MM.1S (cell line): ENCODE measurements around the gene PCDHA1.

Source experiments
- DNase-seq: peaks from one replicate; pipeline ENCODE4 v3.0.0-alpha.2; 2015
- H2AFZ ChIP-seq: fragments of 300-600 bp; sonication (generic); 2 replicates; pipeline ENCODE4 v1.6.0; 2016; ENCODE audit warnings: antibody characterized with exemption, low read length
- H3F3A ChIP-seq: fragments of 300-600 bp; sonication (generic); 2 replicates; pipeline ENCODE4 v1.6.1; 2016; ENCODE audit warnings: mild to moderate bottlenecking, antibody characterized with exemption, low read length, moderate library complexity, mixed read lengths; ENCODE audit not compliant: insufficient read depth
- H3K27ac ChIP-seq: fragments of 300-600 bp; sonication (generic); 2 replicates; pipeline ENCODE4 v1.5.1; 2016; ENCODE audit warnings: mild to moderate bottlenecking, low read length
- H3K27me3 ChIP-seq: fragments of 300-600 bp; sonication (generic); replicated peaks from 2 replicates; pipeline ENCODE4 v1.6.0; 2016; ENCODE audit warnings: low read length; ENCODE audit not compliant: insufficient read depth
- H3K36me3 ChIP-seq: fragments of 300-600 bp; sonication (generic); replicated peaks from 2 replicates; pipeline ENCODE4 v1.6.1; 2016; ENCODE audit warnings: mild to moderate bottlenecking, low read length, mixed read lengths; ENCODE audit not compliant: insufficient read depth
- H3K4me1 ChIP-seq: fragments of 300-600 bp; sonication (generic); 2 replicates; pipeline ENCODE4 v1.6.1; 2016; ENCODE audit warnings: low read length, mixed read lengths
- H3K4me2 ChIP-seq: fragments of 300-600 bp; sonication (generic); 2 replicates; pipeline ENCODE4 v1.6.0; 2016; ENCODE audit warnings: low read depth, low read length
- H3K4me3 ChIP-seq: fragments of 300-600 bp; sonication (generic); 2 replicates; pipeline ENCODE4 v1.5.1; 2016; ENCODE audit warnings: low read length, mixed read lengths
- H3K79me2 ChIP-seq: fragments of 300-600 bp; sonication (generic); 2 replicates; pipeline ENCODE4 v1.6.1; 2016; ENCODE audit warnings: mixed run types, low read length, mixed read lengths
- H3K9ac ChIP-seq: fragments of 300-600 bp; sonication (generic); 2 replicates; pipeline ENCODE4 v1.6.1; 2016; ENCODE audit warnings: low read length, mixed read lengths
- H3K9me2 ChIP-seq: fragments of 300-600 bp; sonication (generic); replicated peaks from 2 replicates; pipeline ENCODE4 v1.6.1; 2016; ENCODE audit warnings: mild to moderate bottlenecking, low read length, mixed read lengths; ENCODE audit not compliant: insufficient read depth
- H3K9me3 ChIP-seq: fragments of 300-600 bp; sonication (generic); replicated peaks from 2 replicates; pipeline ENCODE4 v1.6.1; 2016; ENCODE audit warnings: mild to moderate bottlenecking, low read length, mixed read lengths; ENCODE audit not compliant: insufficient read depth
- H4K20me1 ChIP-seq: fragments of 300-600 bp; sonication (generic); 2 replicates; pipeline ENCODE4 v1.6.1; 2016; ENCODE audit warnings: mild to moderate bottlenecking, low read length, moderate library complexity, mixed read lengths; ENCODE audit not compliant: insufficient read depth
- EZH2 ChIP-seq: fragments of 300-600 bp; sonication (generic); optimal IDR thresholded peaks from 2 replicates; pipeline ENCODE3; 2017; ENCODE audit warnings: low read depth, mild to moderate bottlenecking, antibody characterized with exemption, low read length, mixed read lengths
- EZH2phosphoT487 ChIP-seq: fragments of 300-600 bp; sonication (generic); IDR thresholded peaks from 2 replicates; pipeline ENCODE4 v1.6.1; 2018; ENCODE audit warnings: antibody characterized with exemption, low read length
- TF ChIP-seq, protein P1 (sequence below): fragments of 300-600 bp; sonication (generic); IDR thresholded peaks from 2 replicates; pipeline ENCODE4 v1.5.1; 2016; ENCODE audit warnings: antibody characterized with exemption, low read length, mixed read lengths

PCDHA1 gene

DNA sequence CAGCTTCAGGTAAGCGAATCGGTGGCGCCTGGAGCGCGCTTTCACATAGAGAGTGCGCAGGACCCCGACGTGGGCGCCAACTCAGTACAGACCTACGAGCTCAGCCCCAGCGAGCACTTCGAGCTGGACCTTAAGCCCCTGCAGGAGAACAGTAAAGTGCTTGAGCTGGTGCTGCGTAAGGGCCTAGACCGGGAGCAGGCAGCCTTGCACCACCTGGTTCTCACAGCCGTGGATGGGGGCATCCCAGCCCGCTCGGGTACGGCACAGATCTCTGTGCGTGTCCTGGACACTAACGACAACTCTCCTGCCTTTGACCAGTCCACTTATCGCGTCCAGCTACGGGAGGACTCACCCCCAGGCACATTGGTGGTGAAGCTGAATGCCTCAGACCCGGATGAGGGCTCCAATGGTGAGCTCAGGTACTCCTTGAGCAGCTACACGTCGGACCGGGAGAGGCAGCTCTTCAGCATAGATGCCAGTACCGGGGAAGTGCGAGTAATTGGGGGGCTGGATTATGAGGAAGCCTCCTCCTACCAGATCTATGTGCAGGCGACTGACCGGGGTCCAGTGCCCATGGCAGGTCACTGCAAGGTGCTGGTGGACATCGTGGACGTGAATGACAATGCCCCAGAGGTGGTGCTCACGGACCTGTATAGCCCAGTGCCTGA is 181.4 kb downstream of the PCDHA1 start:
- Histone ChIP-seq H3K4me3 (no peak overlapping the region), H4K20me1 (no peaks in the 10 kb centered on the region), H3K9ac (no peak overlapping the region)

DNA sequence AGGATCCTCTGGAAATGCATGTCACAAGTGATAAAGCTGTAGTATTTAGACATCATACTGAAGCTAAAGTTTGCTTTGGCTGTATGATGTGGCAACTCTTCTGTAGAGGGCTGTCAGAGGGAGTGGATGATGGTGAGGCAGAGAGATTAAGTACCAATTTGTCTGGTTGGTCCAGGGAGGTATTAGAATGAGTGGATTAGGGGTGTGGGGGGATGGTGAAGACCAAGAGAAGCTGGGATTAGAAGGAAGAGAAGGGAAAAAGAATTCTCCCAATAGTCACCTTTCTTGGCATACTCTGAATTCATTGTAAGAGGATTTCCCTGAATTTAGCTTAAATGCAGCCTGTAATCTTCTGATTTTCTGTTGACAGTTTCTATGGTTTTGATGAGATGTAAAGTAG is 183.9 kb downstream of the PCDHA1 start:
- no peaks in the 10 kb centered on the region for H3F3A ChIP-seq
- no peak for DNase-seq
- no peaks in the 10 kb centered on the region for H3K9me3 ChIP-seq
- no peak overlapping the region for H3K9ac ChIP-seq
- no peak overlapping the region for H2AFZ ChIP-seq
- H3K4me3 ChIP-seq: no peak overlapping the region
- no peaks in the 10 kb centered on the region for H3K9me2 ChIP-seq
- no peaks in the 10 kb centered on the region for H3K4me1 ChIP-seq
- no peaks in the 10 kb centered on the region for H3K79me2 ChIP-seq
- H3K36me3 ChIP-seq: no peaks in the 10 kb centered on the region
- H4K20me1 ChIP-seq: no peaks in the 10 kb centered on the region
- H3K27me3 ChIP-seq: no peaks in the 10 kb centered on the region
- TF ChIP-seq EZH2: no peak
- TF ChIP-seq, protein P1, sequence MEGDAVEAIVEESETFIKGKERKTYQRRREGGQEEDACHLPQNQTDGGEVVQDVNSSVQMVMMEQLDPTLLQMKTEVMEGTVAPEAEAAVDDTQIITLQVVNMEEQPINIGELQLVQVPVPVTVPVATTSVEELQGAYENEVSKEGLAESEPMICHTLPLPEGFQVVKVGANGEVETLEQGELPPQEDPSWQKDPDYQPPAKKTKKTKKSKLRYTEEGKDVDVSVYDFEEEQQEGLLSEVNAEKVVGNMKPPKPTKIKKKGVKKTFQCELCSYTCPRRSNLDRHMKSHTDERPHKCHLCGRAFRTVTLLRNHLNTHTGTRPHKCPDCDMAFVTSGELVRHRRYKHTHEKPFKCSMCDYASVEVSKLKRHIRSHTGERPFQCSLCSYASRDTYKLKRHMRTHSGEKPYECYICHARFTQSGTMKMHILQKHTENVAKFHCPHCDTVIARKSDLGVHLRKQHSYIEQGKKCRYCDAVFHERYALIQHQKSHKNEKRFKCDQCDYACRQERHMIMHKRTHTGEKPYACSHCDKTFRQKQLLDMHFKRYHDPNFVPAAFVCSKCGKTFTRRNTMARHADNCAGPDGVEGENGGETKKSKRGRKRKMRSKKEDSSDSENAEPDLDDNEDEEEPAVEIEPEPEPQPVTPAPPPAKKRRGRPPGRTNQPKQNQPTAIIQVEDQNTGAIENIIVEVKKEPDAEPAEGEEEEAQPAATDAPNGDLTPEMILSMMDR: no peak
- no peak for TF ChIP-seq EZH2phosphoT487
- H3K27ac ChIP-seq: no peak overlapping the region
- H3K4me2 ChIP-seq: no peak overlapping the region

More for the DNA sequence above, 181.4 kb downstream of the PCDHA1 start:
- H3K27ac ChIP-seq: no peak overlapping the region
- H3K36me3 ChIP-seq: no peaks in the 10 kb centered on the region
- no peaks in the 10 kb centered on the region for H3F3A ChIP-seq
- no peaks in the 10 kb centered on the region for H3K9me2 ChIP-seq
- DNase-seq: no peak
- H3K79me2 ChIP-seq: no peaks in the 10 kb centered on the region
- no peak overlapping the region for H3K4me2 ChIP-seq
- H3K4me1 ChIP-seq: no peaks in the 10 kb centered on the region
- H3K27me3 ChIP-seq: no peaks in the 10 kb centered on the region
- H2AFZ ChIP-seq: no peak overlapping the region
- TF ChIP-seq EZH2phosphoT487: no peak
- no peak for TF ChIP-seq EZH2
- no peaks in the 10 kb centered on the region for H3K9me3 ChIP-seq

DNA sequence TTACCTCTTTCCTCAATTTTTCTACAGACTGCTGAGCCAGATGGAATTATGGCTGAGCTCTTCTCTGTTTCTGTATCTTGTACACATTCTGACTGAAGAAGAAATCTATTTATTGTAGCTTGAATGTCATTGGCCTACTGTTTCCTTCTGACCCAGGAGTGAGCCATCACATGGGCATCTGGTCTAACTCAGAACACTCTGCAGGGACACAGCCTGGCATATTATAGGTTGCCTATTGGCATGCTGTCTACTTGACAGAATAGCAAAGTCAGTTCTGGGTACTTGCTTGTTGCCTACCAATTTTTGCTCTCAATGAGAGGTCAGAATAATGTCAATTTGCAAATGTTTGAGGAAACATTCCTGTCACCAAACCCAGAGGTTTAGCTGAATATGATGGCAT is 187.6 kb downstream of the PCDHA1 start:
- H3K27me3 ChIP-seq: no peaks in the 10 kb centered on the region
- TF ChIP-seq EZH2phosphoT487 (no peak), EZH2 (no peak)
- TF ChIP-seq, protein P1: no peak
- H3K9me2 ChIP-seq: no peaks in the 10 kb centered on the region
- H3K9me3 ChIP-seq: no peaks in the 10 kb centered on the region
- no peaks in the 10 kb centered on the region for H3K4me1 ChIP-seq
- no peaks in the 10 kb centered on the region for H3F3A ChIP-seq
- no peak overlapping the region for H3K27ac ChIP-seq
- H4K20me1 ChIP-seq: no peaks in the 10 kb centered on the region
- H3K4me2 ChIP-seq: no peak overlapping the region
- DNase-seq: no peak
- no peak overlapping the region for H2AFZ ChIP-seq
- H3K9ac ChIP-seq: no peak overlapping the region
- H3K36me3 ChIP-seq: no peaks in the 10 kb centered on the region
- no peaks in the 10 kb centered on the region for H3K79me2 ChIP-seq
- no peak overlapping the region for H3K4me3 ChIP-seq

DNA sequence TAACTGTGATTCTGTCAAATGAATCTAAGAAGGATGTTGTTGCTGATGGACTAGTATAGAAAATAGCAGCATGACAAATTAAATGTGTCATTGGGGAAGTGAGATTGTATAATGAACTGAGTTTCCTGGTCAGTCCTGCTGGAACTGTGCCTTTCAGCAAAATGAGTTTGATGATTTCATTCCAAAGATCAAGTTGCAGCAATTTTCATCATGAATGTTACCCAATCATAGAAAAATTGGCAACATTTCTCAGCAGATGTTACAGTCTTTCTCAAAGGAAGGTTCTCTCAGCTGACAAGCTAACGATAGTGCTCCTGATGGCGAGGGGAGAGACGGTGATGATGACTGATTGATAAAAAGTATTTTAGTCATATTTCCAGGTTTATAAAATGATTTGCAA is 191.1 kb downstream of the PCDHA1 start:
- TF ChIP-seq EZH2: no peak
- TF ChIP-seq, protein P1: no peak
- TF ChIP-seq EZH2phosphoT487: no peak
- no peaks in the 10 kb centered on the region for H3K9me2 ChIP-seq
- H3K27ac ChIP-seq: no peak overlapping the region
- no peaks in the 10 kb centered on the region for H3K4me1 ChIP-seq
- H3K79me2 ChIP-seq: no peaks in the 10 kb centered on the region
- H3K4me2 ChIP-seq: no peak overlapping the region
- no peaks in the 10 kb centered on the region for H3K9me3 ChIP-seq
- no peaks in the 10 kb centered on the region for H4K20me1 ChIP-seq
- H3K36me3 ChIP-seq: no peaks in the 10 kb centered on the region
- H3K27me3 ChIP-seq: no peaks in the 10 kb centered on the region
- no peak overlapping the region for H3K4me3 ChIP-seq
- H2AFZ ChIP-seq: no peak overlapping the region
- H3K9ac ChIP-seq: no peak overlapping the region
- DNase-seq: no peak
- no peaks in the 10 kb centered on the region for H3F3A ChIP-seq
